Measurements from ENCODE around the gene SLIT3.

The SLIT3 gene

DNA sequence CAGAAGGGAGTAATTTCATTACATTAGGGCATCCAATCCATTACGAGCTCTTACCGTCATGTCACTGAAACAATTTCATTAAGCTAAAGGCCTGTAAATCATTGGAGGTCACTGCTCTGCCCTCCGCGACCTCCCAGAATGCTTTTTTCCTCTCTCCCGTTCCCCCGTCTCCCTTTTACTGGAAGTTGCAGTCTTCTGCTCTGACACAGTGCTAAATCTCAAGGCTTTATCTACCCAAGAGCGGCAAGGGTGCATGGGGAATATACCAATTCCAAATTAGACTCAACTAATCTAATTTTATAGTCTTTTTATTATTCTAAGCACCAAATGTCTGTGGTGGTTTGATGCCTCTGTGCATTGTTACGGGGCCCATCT is 456.0 kb downstream of the SLIT3 start:
- no peak for DNase-seq

DNA sequence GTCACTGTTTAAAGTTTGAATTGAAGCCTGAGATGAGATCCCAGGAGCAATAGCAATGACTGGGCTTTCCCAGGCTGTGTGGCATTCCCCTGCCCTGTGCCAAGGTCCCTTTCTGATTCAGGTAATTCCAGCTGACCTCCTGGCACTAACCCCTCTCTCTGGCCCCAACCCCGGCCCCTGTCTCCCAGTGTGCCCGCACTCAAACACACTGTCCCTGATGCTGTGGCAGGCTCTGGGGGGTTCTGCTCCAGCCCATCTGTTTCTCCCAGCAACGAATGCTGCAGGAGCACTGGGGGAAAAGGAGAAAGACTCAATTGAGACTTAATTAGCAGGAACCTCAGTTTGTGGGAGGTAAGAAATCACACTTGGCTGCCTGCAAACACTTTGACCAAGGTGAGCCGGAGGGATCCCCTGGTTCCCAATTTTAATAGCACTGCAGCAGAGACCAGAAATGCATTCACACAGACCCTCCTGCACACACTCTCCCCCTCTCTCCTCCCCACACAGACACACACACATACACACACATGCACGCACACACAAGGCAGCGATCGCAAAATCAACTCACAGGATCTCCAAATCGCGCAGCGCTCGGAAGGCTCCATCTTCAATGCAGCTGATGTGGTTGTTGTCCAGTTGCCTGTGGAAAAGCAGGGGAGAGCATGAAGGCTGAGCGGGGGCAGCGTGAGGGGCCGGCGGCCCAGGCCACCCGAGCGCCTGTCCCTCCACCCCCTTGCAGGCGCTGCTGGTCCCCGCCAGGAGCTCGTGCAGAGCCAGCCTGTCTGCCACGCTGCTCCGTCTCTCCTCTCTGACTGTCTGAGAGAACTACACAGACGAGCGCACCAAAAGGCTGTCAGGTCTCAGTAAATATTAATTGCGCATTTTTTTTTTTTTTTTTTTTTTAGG is 456.7 kb downstream of the SLIT3 start:
- DNase-seq = no peak

DNA sequence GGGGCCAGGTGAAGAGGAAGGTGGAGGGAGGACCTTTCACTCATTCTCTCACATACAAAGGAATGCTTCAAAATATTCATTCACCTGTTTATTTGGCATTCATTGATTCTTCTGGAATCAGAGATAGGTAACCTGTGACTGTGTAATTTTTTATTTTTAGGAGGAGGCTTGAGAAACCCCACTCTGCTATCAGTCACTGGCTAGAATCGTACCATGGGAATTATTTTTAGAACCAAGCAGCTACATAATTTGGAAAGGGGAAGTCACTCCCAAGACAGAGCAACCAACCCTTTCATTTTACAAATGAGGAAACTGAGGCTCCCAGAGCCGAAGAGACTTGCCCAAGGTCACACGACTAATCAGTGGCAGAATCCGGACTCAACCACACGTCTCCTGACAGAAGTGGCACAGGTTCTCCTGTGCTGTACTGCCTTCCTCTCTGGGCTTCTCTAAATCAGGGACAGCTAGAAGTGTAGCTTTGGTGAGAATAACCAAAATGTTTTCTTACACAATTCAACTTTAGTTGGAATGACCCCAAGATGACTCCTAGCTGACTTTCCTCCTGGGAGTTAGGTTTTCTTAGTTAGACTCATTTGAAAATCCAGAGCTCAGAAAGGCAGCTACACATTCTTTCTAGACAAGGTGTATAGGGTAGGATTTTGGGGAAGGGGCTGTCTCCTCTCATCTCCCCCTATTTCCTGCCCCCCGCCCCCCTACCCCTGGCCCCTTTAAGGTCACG is 457.5 kb downstream of the SLIT3 start:
- DNase-seq = no peak

DNA sequence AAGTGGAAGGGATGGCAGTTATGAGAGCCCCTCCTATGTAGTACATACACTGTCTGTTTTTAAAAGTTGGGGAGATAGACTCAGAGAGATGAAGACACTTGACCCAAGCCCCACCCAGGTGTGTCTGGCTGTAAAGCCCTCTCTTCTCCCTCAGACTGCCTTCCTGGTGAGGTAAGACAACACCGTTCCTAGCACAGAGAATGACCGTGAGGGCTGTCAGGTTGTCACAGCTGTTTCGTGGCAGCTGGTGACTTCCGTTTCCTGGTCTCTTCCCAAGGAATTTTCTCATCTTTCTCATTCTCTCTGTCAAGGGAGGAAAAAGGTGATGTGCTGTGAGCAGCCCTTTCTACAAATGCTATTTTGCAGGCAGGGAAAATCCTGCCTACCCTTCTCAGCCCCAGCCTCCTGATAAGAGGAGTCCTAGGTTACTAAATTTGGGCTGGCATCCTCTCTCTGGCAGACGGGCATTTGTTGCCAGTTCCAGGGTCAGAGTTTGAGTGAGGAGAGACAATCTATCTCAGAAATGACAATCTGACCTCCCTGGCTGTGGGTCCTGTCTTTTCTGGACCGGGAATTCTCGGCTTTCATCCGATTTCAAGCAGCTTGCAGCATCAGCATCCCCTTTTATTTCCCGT is 458.3 kb downstream of the SLIT3 start:
- DNase-seq = no peak

DNA sequence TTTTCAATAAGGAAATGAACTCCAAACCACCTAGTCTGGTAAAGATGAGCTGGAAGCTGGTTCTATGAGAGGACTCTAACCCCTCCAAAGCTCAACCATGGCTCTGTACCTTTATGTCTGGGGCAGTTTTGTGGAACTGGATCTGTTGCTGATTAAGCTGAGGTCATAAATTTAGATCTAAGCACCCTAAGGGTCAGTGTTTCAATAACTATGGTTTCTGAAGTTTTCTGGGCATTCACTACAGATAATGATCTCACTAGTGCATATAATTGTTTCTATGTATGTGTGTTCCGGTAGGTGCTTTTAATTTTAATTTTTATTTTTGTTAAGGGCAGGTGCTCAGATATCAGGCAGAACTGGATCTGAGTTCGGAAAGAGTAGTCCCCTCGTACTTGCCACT is 463.1 kb downstream of the SLIT3 start:
- DNase-seq = no peak

DNA sequence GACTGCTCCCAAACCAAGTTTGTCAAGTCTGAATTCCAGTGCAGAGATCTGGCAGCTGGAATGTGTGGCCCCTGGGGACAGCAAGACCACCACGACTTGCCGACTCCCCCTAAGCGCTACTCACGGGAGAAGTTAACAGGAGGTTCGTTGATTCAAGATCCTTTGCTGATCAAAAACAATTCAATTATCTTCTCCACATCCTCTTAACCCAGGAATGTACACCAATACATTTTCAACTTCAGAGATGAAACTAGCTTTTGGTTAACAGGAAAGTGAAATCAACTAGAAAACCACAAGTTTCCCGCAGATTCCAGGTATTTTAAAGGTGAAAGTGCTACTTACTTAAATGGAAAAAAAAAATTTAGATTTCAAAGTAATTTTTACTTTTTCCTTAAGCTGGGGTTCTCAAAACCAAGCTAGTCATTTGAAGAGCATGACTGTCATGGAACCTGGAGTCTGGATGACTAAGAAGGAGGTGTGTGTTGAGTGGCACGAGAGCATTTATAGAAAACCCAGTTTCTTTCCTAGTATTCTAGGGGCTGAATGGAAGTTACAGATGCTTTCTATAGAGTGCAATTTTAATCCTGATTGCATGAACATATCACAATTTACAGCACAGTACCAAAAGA is 464.2 kb downstream of the SLIT3 start:
- peak; percentile 39 for DNase-seq

DNA sequence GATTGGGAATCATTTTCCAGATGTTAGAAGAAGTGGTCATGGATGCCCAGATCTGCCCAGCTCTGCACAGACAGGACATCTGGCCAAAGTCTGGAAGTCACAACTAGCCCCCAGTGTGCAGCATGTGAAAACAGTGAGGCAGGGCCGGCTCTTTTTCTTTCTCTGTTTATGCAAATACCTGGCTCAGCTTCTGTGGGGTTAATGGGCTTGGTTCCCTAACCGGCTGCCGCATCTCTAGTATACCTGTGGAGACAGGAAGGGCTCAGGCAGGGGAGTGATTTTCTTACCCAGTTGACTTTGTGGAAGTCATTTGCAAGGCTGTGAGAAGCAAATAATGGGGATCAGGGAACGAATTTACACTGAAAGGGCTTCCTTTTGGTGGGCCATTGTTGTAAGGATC is 467.0 kb downstream of the SLIT3 start:
- no peak for DNase-seq

DNA sequence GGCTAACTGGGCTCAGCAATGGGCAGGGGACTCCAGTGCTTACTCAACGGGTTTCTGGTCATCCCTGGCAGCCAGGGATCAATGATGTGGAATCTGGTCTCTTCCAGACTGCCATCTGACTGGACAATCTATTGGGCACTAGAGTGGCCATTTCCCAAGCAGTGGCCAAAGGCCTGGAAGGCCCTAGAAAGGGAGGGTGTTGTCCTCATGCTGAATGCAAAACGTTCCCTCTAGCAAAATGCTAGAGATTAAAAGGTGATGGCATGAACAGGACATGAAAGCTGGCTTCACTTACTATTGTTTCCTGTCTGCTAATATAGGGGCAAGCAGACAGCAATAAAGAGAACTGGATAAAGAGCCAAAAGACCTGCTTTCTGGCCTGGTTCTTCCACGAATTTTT is 467.6 kb downstream of the SLIT3 start:
- no peak for DNase-seq

DNA sequence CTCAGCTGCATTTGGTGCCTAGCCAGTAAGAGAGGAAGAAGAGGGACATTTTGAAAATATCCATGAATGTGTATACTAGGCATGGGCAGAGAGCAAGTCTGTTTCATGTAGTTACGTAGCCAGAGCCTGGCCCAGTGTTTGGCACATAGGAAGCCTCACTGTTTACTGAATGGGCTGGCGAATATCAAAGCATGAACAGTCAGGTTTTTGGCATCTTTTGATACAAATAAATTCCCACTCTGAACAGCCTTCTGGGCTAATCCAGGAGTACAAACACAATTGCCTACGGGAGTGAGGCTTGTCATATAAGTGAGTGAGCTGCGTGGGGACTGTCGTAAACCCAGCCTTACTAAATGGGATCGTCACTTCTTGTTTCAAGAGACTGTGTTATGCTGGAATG is 468.6 kb downstream of the SLIT3 start:
- DNase-seq = no peak

DNA sequence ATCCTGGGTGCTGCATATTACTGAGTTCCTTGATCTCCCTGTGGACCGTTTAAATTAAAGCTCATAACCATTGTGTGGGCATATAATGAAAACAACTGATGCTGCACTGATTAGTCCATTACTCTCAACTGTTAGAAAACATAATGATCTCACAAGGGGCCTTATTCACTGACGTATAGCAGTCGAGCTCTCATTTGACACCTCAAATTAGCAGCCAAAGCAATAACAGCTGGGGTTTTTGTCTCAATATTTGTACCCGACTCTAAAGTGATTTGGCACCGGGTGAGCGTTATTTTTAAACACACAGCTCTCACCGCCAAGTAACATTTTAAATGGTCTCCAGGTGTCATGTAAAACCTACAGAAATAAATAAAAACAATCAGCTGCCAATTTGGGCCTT is 469.6 kb downstream of the SLIT3 start:
- DNase-seq = no peak

DNA sequence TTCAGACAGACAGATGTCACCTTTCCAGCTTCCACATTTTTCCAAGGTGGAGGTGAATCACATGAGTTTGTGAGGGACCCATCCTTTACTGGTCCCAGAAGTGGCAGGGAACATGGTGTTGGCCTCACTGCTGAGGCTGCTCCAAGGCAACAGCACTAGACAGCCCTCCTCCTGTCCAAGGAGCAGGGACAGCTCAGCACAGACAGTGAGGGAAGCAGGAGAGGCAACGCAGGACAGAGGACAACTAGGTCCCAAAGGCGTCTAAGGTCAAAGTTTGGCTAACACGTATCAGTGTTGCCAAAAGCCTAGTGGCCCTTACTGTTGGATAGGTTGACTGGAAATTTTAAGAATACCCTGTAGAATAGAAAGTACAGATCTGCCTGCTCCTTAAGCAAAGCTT is 470.1 kb downstream of the SLIT3 start:
- DNase-seq = no peak

DNA sequence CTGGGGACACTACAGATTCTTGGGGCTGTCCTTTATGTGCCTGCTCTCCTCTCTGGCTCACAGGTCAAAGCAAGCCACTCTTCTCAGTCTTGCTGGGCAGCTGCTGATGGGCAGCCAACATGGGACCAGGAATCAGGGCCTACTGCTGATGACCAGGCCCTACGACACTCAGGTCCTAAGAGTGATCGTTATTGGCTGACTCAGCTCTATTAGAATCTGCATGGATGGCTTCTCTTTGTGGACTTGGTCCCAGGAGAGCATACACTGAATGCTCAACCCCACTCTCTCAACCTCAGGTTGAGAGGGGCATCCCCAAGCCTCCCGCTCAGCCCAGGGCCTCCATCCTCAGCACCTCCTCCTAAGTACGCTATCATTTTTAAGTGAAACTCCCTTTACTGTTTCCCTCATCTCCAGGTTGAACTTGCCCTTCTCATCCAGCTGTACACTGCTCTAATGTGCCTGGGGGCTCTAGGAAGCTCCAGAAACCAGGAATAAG is 471.0 kb downstream of the SLIT3 start:
- no peak for DNase-seq

DNA sequence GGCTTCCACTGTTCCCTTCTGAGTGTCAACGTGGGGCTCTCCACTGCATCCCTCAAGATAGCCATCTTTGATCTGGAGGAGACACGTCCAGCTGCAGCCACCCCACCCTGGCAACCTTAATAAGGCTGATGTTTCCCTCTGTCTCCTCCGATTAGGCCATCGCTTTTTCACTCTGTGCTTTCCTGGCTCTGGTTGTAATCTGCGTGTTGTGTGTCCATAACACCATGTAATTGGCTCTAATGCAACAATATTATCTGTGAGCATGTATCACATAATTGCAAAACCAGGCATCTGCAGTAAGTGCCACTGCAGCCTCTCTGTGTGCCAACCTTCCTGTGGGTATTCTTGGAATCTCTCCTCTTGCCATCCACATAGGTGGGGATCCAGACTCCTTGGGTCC is 471.9 kb downstream of the SLIT3 start:
- DNase-seq = no peak

DNA sequence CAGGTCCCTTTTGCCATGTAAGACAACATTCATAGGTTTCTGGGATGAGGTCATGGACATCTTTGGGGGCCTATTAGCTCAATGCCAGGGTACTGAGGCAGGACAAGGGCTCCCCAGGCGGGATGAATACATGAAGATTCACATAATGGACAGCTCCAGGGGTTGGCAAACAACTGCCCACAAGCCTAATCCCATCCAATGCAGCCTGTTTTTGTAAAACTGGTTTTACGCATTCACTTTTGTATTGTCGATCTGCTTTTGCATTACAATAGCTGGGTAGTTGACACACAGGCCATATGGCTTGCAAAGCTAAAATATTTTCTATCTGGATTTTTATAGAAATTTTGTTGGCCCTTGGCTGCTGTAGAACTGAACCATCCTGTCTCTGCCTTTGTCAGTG is 473.3 kb downstream of the SLIT3 start:
- DNase-seq = no peak

DNA sequence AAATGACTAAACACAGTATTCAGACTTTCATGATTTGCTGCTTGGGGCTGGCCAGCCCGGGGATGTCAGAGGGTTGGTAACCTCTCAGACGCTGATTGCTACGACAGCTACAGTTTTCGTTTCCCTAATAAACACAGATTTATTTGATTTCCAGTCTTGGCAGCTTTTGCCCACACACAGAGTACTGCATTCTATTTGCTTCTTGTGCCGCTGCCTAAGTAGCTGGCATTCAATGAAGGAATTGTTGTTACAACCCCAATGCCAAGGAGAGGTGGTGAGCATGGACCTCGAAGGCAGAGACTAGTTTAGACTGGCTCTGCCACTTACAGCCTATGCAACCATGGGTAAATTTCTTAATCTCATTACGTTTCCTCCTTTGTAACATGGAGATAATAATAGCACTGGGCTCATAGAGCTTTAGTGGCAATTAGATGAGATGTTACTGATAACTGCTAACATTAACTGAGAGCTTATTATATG is 474.7 kb downstream of the SLIT3 start:
- DNase-seq = no peak

DNA sequence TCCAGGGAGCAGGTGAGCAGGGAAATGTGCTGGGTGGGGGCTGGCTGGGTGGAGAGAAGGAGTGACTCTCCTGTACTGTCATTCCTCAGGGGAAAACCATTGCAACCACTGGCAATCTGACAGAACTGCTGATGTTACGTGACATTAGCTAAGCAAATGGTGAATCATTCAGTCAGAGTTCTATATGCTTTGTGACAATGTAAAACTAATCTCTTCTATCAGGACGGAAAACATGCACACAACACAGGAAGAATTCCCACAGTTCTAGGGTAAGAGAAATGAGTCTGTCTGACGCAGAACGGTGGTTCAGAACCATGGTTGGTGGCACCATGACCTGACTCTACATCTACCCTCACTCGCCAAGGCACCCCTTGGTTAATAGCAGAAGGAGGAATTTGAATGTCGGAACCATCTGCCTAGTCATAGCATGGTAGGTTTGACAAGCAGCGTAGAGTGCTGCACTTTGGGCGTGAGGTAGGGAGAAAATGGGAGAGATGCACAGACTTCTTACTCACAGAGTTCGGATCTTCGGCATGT is 478.1 kb downstream of the SLIT3 start:
- peak; percentile 58 for DNase-seq

DNA sequence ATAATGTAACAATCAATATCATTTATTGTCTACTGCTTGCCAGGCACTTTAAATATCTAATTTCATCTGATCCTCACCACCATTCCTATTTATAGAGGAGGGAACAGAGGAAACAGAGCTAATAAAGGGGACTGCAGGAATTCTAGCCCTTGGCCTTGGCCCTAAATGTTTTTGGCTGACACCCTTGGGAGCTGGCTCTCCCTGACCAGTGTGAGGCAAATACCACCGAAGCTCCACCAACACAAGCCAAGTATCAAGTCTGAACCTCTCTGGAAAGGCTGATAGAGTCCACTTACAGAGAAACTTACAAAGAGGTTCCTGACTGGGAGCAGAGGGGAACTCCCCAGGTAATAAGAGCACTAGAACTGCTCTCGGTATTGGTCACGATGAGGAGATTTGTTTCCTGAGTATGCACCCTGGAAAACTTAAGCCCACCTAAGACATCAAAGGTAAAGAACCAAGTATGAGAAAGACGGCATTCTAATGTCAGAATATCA is 478.6 kb downstream of the SLIT3 start:
- DNase-seq = no peak

DNA sequence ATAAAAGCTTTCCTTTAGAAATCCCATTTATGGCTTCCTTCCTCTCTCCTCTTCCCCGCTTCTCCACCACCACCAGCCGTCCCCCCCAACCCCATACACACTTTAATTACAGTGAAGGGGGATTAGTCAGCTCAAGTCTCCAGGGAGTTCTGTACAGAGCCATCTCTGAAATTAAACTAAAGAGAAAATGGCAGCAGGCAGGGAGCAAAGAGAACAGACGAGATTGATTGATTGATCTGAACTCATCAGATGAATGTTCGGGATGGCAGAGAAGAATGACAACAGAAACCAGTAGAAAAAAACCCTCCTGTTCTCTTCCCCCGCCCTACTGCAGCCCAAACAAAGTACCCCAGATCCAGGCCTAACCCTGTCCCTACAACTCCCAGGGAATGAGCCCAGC is 480.1 kb downstream of the SLIT3 start:
- no peak for DNase-seq

DNA sequence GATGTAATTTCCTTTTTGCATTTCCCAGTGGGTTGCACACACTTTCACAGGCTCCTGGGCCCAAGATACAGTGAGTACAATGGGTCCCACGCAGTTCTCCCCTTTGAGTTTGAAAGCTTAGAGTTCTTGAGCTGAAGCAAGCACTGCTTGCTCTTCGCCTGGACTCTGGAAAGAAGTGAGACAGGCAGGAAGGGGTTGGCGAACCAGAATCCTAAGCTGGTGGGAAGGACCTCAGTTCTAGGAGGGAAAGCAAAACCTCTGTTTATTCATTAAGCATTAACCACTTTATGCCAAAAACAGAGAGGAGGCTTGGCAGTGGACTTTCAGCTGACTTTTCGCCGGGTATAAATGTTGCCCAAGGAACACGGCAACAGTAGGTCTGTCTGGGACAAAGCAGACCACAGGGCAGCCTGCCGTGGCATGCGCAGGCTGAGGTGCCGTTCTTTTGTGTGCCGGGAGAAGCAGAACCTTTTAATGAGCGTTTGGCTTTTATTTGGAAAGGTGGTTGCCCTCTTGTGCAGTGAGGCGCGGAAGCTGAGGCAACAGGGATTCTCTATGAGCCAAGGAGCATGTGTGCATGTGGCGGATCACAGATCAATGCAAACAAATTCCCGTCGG is 481.8 kb downstream of the SLIT3 start:
- DNase-seq = no peak

DNA sequence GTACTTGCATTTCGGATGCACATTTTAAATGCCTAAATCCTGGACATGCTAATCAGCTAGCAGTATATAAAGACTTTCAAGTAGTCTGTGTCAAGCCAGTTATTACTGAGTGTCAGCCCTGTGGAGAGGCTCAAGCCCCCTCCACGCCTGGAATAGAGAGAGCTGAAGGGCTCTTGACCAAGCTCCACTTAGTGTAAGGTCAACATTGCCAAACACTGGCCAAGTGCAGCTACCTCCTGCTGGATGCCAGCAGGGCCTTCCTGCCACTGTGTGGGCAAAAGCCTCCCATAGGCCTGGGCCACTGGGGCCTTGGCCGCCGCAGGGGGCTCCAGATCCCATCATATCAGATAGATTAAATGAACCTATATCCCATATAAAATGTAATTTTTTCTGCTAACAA is 482.4 kb downstream of the SLIT3 start:
- no peak for DNase-seq

DNA sequence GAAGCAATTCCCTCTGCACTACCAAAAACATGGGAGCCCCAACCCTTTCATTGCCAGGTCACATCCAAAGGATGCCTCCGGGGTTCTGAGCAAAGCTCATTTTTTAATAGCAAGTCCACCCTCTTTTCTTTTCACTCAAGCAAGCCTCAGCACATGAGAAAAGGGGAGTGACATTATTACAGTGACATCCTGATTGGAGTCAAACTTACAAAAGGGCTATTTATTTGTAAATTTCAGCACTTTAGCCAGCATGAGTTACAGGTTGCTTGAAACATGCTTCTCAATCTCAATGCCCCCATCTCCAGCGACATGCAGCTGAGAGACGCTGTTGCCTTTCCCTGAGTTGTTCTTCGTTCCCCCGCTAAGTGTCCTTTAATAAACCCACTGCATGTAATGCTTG is 483.3 kb downstream of the SLIT3 start:
- no peak for DNase-seq

DNA sequence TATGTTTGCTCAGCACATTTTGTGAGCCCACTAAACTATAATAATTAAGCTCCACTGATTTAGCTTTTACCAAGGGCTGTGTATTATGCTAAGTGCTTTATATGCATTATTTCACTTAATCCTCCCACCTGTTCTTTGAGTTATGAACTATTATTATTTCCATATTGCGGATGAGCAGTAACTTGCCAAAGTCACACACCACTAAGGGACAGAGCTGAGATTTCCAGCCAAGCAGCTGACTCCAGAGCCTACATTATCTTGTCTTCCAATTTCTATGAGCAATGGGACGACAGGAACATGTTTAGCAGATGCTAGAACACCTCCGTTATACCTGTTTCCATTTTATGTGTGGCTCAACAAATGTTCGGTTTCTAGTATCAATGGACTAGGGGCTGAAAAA is 484.3 kb downstream of the SLIT3 start:
- DNase-seq = no peak

Measured in stimulated activated CD4-positive, alpha-beta T cell treated with anti-CD3 and anti-CD28 coated beads, Interleukin-15, amount 100 ng/mL, for 24 hours (primary cell).